Liver (tissue), 9 donors: ENCODE data around the gene IL22RA1. TPM values are rescaled to one million over a fixed set of nuclear protein-coding genes. Genes with fewer than 3 reads are reported as not detected.

ENCODE experiments used
- DNase-seq: peaks from one replicate; pipeline ENCODE4 v3.0.0-alpha.2; 2017; ENCODE audit warnings: low spot score
- H3K27ac ChIP-seq, 2 donors: one replicate each; pipeline ENCODE4 v1.7.0; 2013; ENCODE audit warnings: inconsistent platforms in 2 of 2, low read length in 2 of 2, control low read depth in 1 of 2, low read depth in 1 of 2, mild to moderate bottlenecking in 1 of 2
- H3K27me3 ChIP-seq, 4 donors: one replicate each; pipeline versions ENCODE4 v1.6.1 to v1.7.0; 2013; ENCODE audit warnings: low read length in 3 of 4, inconsistent platforms in 1 of 4, mild to moderate bottlenecking in 1 of 4, moderate library complexity in 1 of 4; ENCODE audit not compliant: control insufficient read depth in 4 of 4, insufficient read depth in 4 of 4
- H3K36me3 ChIP-seq, 4 donors: one replicate each; pipeline versions ENCODE4 v1.6.1 to v1.7.0; 2013; ENCODE audit warnings: low read length in 3 of 4, mild to moderate bottlenecking in 3 of 4, low read depth in 1 of 4, moderate library complexity in 1 of 4; ENCODE audit not compliant: control insufficient read depth in 4 of 4, insufficient read depth in 3 of 4
- H3K4me1 ChIP-seq, 4 donors: one replicate each; pipeline versions ENCODE4 v1.6.1 to v1.7.0; 2013; ENCODE audit warnings: low read length in 3 of 4, mild to moderate bottlenecking in 3 of 4, moderate library complexity in 1 of 4; ENCODE audit not compliant: control insufficient read depth in 4 of 4, insufficient read depth in 4 of 4
- H3K4me3 ChIP-seq, 3 donors: one replicate each; pipeline versions ENCODE4 v1.6.1 to v1.7.0; 2013; ENCODE audit warnings: low read length in 3 of 3, control low read depth in 1 of 3, low read depth in 1 of 3, mild to moderate bottlenecking in 1 of 3
- H3K9ac ChIP-seq, 2 donors: one replicate each; pipeline ENCODE4 v1.7.0; 2013; ENCODE audit warnings: low read length in 2 of 2, mild to moderate bottlenecking in 2 of 2, moderate library complexity in 2 of 2, control low read depth in 1 of 2, low read depth in 1 of 2
- H3K9me3 ChIP-seq, 4 donors: one replicate each; pipeline versions ENCODE4 v1.6.1 to v1.7.0; 2013; ENCODE audit warnings: low read length in 3 of 4; ENCODE audit not compliant: control insufficient read depth in 4 of 4
- CTCF ChIP-seq: fragments of 150-350 bp; IDR thresholded peaks from 2 replicates; pipeline ENCODE4 v1.5.1; 2017; ENCODE audit warnings: improper control_type of control experiment, low read depth, low read length; ENCODE audit not compliant: missing input control
- EGR1 ChIP-seq, 2 donors: IDR thresholded peaks; 2 replicates each; pipeline ENCODE4 v1.6.1; 2016 to 2018; ENCODE audit warnings: antibody characterized with exemption in 2 of 2, low read depth in 2 of 2
- FOXA1 ChIP-seq: IDR thresholded peaks from 2 replicates; pipeline ENCODE4 v1.6.1; 2016; ENCODE audit warnings: antibody characterized with exemption
- FOXA2 ChIP-seq: IDR thresholded peaks from 2 replicates; pipeline ENCODE4 v1.6.1; 2016; ENCODE audit warnings: antibody characterized with exemption
- GABPA ChIP-seq, 2 donors: IDR thresholded peaks in 1 of 2; conservative IDR thresholded peaks in 1 of 2; 2 replicates each; pipeline ENCODE4 v1.6.1; 2016; ENCODE audit warnings: antibody characterized with exemption in 2 of 2, mild to moderate bottlenecking in 1 of 2, moderate library complexity in 1 of 2
- HNF4A ChIP-seq, 2 donors: conservative IDR thresholded peaks; 2 replicates each; pipeline ENCODE4 v1.6.1; 2016; ENCODE audit warnings: antibody characterized with exemption in 2 of 2, mild to moderate bottlenecking in 2 of 2
- HNF4G ChIP-seq: IDR thresholded peaks from 2 replicates; pipeline ENCODE4 v1.6.1; 2016; ENCODE audit warnings: antibody characterized with exemption
- JUND ChIP-seq, 2 donors: IDR thresholded peaks; 2 replicates each; pipeline ENCODE4 v1.6.1; 2016; ENCODE audit warnings: antibody characterized with exemption in 2 of 2
- NR2F2 ChIP-seq: IDR thresholded peaks from 2 replicates; pipeline ENCODE4 v1.6.1; 2016; ENCODE audit warnings: antibody characterized with exemption
- RAD21 ChIP-seq, 2 donors: IDR thresholded peaks; 2 replicates each; pipeline ENCODE4 v1.6.1; 2016; ENCODE audit warnings: antibody characterized with exemption in 2 of 2, mild to moderate bottlenecking in 2 of 2
- YY1 ChIP-seq: IDR thresholded peaks from 2 replicates; pipeline ENCODE4 v1.6.1; 2016; ENCODE audit warnings: antibody characterized with exemption, mild to moderate bottlenecking
- WGBS: extraction: QIAGEN DNeasy Blood & Tissue Kit; methylation state at CpG from one replicate; pipeline ENCODE4 v1.1.7; 2013; 5-methylcytosine and 5-hydroxymethylcytosine counted together
- polyA plus RNA-seq, 2 donors: library from polyadenylated mRNA; stranded (reverse) in 1 of 2; unstranded in 1 of 2; fragments of 200-250 nt in 1 of 2; fragments of >200 nt in 1 of 2; fragmentation: Nextera tagmentation in 1 of 2; extraction: Ambion mirVana in 1 of 2; gene quantifications; one replicate each; pipeline versions ENCODE4 v1.2.1 to v1.2.3, GENCODE V29; 2013 to 2015
- total RNA-seq, 2 donors: library from RNA; depleted of rRNA; stranded (reverse); fragments of >200 nt; gene quantifications; one replicate each; pipeline ENCODE4 v1.2.3, GENCODE V29; 2014
- TF ChIP-seq, protein P1 (sequence below): IDR thresholded peaks from 2 replicates; pipeline ENCODE4 v1.6.1; 2016; ENCODE audit warnings: antibody characterized with exemption
- TF ChIP-seq, protein P2 (sequence below): IDR thresholded peaks from 2 replicates; pipeline ENCODE4 v1.6.1; 2016; ENCODE audit warnings: antibody characterized with exemption, mild to moderate bottlenecking
- TF ChIP-seq, protein P3 (sequence below): IDR thresholded peaks from 2 replicates; pipeline ENCODE4 v1.6.1; 2016; ENCODE audit warnings: antibody characterized with exemption
- TF ChIP-seq, protein P4 (sequence below): IDR thresholded peaks from 2 replicates; pipeline ENCODE4 v1.6.1; 2016; ENCODE audit warnings: antibody characterized with exemption
- donor health status: healthy.
- donor health status: healthy.
- donor health status: healthy.
- donor health status: healthy.
- donor health status: healthy.

The IL22RA1 gene
- total and polyA plus RNA-seq, 4 donors: 2.1 to 4.5 (median 3.4) TPM

DNA sequence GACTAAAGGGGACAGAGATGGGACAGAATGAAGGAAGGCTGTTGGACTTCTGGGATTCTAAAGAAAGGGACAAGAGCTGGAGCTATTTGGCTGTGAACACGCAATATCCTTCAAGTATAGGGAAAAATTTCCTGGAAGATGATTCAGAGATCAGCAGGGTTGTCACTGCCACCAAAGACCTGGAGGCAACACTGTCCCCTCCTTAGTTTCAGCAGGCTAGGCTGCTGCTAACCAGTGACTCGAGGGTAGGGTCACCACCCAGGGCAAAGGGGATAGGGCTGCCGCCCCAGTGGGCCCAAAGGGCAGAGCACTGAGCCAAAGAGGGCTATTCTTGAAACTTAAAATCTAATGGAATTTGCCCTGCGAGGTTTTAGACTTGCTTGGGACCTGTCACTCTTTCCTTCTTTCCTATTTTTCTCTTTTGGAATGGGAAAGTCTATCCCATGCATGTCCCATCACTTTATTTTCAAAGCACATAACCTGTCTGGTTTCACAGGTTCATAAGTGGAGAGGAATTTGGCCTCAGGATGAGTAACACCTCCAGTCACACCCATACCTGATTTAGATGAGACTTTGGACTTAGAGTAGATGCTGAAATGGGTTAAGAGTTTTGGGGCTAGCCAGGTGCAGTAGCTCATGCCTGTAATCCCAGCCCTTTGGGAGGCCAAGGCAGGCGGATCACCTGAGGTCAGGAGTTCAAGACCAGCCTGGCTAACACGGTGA, 32.3 kb upstream of the IL22RA1 start (continued):
- TF ChIP-seq YY1: no peak

DNA sequence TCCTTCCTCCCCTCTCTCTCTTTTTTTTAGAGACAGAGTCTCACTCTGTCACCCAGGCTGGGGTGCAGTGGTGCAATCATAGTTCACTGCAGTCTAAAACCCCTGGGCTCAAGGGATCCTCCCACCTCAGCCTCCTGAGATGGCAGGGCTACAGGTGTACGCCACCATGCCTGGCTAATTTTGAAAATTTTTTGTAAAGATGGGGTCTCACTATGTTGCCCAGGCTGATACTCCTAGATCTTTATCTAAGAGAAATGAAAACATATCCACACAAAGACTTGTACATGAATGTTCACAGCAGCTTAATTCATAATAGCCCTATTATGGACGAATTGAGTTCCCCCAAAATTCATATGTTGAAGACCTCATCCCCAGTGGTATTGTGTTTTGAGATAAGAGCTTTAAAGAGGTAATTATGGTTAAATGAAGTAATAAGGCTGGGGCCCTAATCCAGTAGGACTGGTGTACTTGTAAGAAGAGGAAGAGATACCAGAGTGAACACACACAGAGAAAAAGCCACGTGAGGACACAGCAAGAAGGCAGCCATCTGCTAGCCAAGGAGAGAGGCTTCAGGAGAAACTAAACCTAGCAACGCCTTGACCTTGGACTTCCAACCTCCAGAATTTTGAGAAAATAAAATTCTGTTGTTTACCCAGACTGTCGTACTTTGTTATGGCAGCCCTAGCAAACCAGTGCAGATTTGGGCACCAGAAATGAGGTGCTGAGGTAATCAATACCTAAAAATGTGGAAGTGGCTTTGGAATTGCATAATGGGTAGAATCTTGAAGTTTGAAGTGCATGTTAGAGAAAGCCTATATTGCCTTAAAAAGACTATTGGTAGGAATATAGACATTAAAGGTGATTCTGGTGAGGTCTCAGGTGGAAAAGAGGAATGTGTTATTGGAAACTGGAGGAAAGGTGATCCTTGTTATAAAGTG, 31.0 kb upstream of the IL22RA1 start:
- H3K27ac ChIP-seq: no peak overlapping the region
- TF ChIP-seq EGR1 (IDR thresholded peaks at IDR 0.05; ENCODE audit: low read depth in 2 of 2) (no peak), CTCF (no peak), FOXA1 (no peak), HNF4A (conservative IDR thresholded peaks at IDR 0.05) (no peak), NR2F2 (no peak), GABPA (IDR thresholded peaks at IDR 0.05 in 1 of 2, conservative IDR thresholded peaks at IDR 0.05 in 1 of 2) (no peak), YY1 (no peak), FOXA2 (no peak), RAD21 (IDR thresholded peaks at IDR 0.05) (no peak), JUND (IDR thresholded peaks at IDR 0.05) (no peak), HNF4G (no peak)
- TF ChIP-seq, protein P1, sequence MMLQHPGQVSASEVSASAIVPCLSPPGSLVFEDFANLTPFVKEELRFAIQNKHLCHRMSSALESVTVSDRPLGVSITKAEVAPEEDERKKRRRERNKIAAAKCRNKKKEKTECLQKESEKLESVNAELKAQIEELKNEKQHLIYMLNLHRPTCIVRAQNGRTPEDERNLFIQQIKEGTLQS: no peak
- TF ChIP-seq, protein P2, sequence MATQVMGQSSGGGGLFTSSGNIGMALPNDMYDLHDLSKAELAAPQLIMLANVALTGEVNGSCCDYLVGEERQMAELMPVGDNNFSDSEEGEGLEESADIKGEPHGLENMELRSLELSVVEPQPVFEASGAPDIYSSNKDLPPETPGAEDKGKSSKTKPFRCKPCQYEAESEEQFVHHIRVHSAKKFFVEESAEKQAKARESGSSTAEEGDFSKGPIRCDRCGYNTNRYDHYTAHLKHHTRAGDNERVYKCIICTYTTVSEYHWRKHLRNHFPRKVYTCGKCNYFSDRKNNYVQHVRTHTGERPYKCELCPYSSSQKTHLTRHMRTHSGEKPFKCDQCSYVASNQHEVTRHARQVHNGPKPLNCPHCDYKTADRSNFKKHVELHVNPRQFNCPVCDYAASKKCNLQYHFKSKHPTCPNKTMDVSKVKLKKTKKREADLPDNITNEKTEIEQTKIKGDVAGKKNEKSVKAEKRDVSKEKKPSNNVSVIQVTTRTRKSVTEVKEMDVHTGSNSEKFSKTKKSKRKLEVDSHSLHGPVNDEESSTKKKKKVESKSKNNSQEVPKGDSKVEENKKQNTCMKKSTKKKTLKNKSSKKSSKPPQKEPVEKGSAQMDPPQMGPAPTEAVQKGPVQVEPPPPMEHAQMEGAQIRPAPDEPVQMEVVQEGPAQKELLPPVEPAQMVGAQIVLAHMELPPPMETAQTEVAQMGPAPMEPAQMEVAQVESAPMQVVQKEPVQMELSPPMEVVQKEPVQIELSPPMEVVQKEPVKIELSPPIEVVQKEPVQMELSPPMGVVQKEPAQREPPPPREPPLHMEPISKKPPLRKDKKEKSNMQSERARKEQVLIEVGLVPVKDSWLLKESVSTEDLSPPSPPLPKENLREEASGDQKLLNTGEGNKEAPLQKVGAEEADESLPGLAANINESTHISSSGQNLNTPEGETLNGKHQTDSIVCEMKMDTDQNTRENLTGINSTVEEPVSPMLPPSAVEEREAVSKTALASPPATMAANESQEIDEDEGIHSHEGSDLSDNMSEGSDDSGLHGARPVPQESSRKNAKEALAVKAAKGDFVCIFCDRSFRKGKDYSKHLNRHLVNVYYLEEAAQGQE: no peak
- TF ChIP-seq, protein P3, sequence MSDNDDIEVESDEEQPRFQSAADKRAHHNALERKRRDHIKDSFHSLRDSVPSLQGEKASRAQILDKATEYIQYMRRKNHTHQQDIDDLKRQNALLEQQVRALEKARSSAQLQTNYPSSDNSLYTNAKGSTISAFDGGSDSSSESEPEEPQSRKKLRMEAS: no peak
- TF ChIP-seq, protein P4, sequence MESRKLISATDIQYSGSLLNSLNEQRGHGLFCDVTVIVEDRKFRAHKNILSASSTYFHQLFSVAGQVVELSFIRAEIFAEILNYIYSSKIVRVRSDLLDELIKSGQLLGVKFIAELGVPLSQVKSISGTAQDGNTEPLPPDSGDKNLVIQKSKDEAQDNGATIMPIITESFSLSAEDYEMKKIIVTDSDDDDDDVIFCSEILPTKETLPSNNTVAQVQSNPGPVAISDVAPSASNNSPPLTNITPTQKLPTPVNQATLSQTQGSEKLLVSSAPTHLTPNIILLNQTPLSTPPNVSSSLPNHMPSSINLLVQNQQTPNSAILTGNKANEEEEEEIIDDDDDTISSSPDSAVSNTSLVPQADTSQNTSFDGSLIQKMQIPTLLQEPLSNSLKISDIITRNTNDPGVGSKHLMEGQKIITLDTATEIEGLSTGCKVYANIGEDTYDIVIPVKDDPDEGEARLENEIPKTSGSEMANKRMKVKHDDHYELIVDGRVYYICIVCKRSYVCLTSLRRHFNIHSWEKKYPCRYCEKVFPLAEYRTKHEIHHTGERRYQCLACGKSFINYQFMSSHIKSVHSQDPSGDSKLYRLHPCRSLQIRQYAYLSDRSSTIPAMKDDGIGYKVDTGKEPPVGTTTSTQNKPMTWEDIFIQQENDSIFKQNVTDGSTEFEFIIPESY: no peak
- WGBS: 86% methylated on average over 5 of the region's 5 CpGs

More for the DNA sequence above, 31.0 kb upstream of the IL22RA1 start:
- DNase-seq: no peak
- Histone ChIP-seq H3K4me3 (no peak overlapping the region), H3K9me3 (no peaks in the 10 kb centered on the region), H3K36me3 (peaks cover 0 to 14% (median 4%) of the 10 kb centered on the region in 4 donors), H3K9ac (no peak overlapping the region), H3K4me1 (no peaks in the 10 kb centered on the region), H3K27me3 (no peaks in the 10 kb centered on the region)
